Measurements from ENCODE around the gene ZNF76.

GRCh38 chr6:35243386-35243958 lies 16.1 kb upstream of the ZNF76 start:
- no peak for TF ChIP-seq CTCF (IDR thresholded peaks at IDR 0.05; ENCODE audit: insufficient read depth, low read depth, low read length)
- TF ChIP-seq EZH2 (IDR thresholded peaks at IDR 0.05; ENCODE audit: insufficient read depth, low read length), result no peak
